CD4-positive, alpha-beta T cell treated with Interleukin-17A for 4 hours (primary cell): ENCODE data around the gene FBXO10.

Experiments
- DNase-seq: peaks from one replicate; pipeline ENCODE4 v3.0.0-alpha.2; 2020; ENCODE audit warnings: mixed read lengths

The FBXO10 gene

GRCh38 chr9:37587521-37587920 lies 11.3 kb upstream of the FBXO10 start:
- DNase-seq, result no peak

GRCh38 chr9:37583522-37584121 lies 7.4 kb upstream of the FBXO10 start:
- DNase-seq, result no peak

GRCh38 chr9:37582548-37583157 lies 6.5 kb upstream of the FBXO10 start:
- no peak for DNase-seq

GRCh38 chr9:37575511-37575914 lies 667 bp downstream of the FBXO10 start:
- DNase-seq, result no peak

- DNase-seq, result no peak
These were observed 1.2 kb downstream of the FBXO10 start for GRCh38 chr9:37575001-37575400.

GRCh38 chr9:37574241-37574721 lies 1.9 kb downstream of the FBXO10 start:
- no peak for DNase-seq

- no peak for DNase-seq
These were observed 4.9 kb downstream of the FBXO10 start for GRCh38 chr9:37571282-37571681.

- no peak for DNase-seq
These were observed 9.5 kb downstream of the FBXO10 start for GRCh38 chr9:37566716-37567115.

GRCh38 chr9:37565661-37566618 lies 10.2 kb downstream of the FBXO10 start:
- DNase-seq, result no peak

GRCh38 chr9:37564916-37565315 lies 11.3 kb downstream of the FBXO10 start:
- no peak for DNase-seq

GRCh38 chr9:37563806-37564513 lies 12.2 kb downstream of the FBXO10 start:
- no peak for DNase-seq

GRCh38 chr9:37562826-37563225 lies 13.4 kb downstream of the FBXO10 start:
- no peak for DNase-seq

GRCh38 chr9:37561682-37562081 lies 14.5 kb downstream of the FBXO10 start:
- DNase-seq, result no peak

GRCh38 chr9:37559855-37560592 lies 16.2 kb downstream of the FBXO10 start:
- no peak for DNase-seq

- DNase-seq, result no peak
These were observed 17.1 kb downstream of the FBXO10 start for GRCh38 chr9:37559125-37559524.

- DNase-seq, result no peak
These were observed 20.4 kb downstream of the FBXO10 start for GRCh38 chr9:37555786-37556185.

- DNase-seq, result no peak
These were observed 21.9 kb downstream of the FBXO10 start for GRCh38 chr9:37554318-37554717.

- no peak for DNase-seq
These were observed 24.3 kb downstream of the FBXO10 start for GRCh38 chr9:37551888-37552287.

- no peak for DNase-seq
These were observed 24.7 kb downstream of the FBXO10 start for GRCh38 chr9:37551468-37551867.

- DNase-seq, result no peak
These were observed 25.4 kb downstream of the FBXO10 start for GRCh38 chr9:37550781-37551180.

- no peak for DNase-seq
These were observed 26.7 kb downstream of the FBXO10 start for GRCh38 chr9:37549527-37549926.

- DNase-seq, result no peak
These were observed 28.8 kb downstream of the FBXO10 start for GRCh38 chr9:37547328-37547878.
